Fibroblast of villous mesenchyme (primary cell): ENCODE results near the gene GRIK2. TPM values are rescaled to one million over a fixed set of nuclear protein-coding genes. Genes with fewer than 3 reads are reported as not detected.
"Not testable (repeated sequence)": the region's sequence is repeated elsewhere in the genome, so short reads cannot be mapped to it uniquely, and the experiment has no call there.

ENCODE experiments used
- DNase-seq: peaks from one replicate; pipeline ENCODE4 v3.0.0-alpha.2; 2010; ENCODE audit warnings: low read depth
- H3K4me3 ChIP-seq: 2 replicates; pipeline ENCODE4 v1.5.1; 2011; ENCODE audit warnings: low read depth, mild to moderate bottlenecking, low read length
- CTCF ChIP-seq: IDR thresholded peaks from 2 replicates; pipeline ENCODE4 v1.5.1; 2012; ENCODE audit warnings: low read depth, mild to moderate bottlenecking, low read length; ENCODE audit not compliant: insufficient read depth
- total RNA-seq: library from RNA; depleted of rRNA; stranded (reverse); fragments of >200 nt; gene quantifications from 2 replicates; pipeline ENCODE4 v1.2.3, GENCODE V29; 2012

Gene GRIK2
- 15.1 and 20.6 TPM in 2 replicates for total RNA-seq

DNA sequence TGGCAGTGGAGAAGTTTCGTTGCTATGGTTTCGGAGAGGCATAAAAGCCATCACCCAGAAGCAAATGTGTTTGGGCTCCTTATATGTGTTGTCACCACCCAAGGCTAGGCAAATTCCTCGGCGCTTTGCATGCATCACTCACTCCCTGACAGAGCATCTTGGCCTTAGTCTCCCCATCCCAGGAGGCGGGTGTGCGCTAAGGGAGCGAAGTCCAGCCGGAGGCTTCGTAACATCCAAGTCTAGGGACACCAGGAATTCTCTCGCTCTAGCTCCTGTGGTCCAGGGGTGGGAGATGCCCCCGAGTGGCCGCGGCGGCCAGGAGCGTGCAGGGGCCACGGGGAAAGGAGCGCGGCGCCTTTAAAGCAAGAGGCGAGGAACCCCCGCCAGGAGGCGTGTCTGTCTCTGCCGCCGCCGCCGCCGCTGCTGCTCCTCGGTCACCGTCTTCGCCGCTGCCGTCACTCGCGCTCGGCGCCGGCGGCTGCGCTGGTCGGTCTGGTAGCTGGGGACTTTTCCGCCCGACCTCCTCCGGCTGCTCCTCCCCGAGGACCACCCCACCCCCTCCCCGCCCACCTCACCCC lies at the start of gene GRIK2:
Gene GRIK2 (plus strand): TSS at position 458 of the 578 bp plus-strand sequence.
- peak within 1 kb of the TSS; percentile 56 for H3K4me3 ChIP-seq
- peak; percentile 41 for TF ChIP-seq CTCF
- DNase-seq = peak; percentile 28

DNA sequence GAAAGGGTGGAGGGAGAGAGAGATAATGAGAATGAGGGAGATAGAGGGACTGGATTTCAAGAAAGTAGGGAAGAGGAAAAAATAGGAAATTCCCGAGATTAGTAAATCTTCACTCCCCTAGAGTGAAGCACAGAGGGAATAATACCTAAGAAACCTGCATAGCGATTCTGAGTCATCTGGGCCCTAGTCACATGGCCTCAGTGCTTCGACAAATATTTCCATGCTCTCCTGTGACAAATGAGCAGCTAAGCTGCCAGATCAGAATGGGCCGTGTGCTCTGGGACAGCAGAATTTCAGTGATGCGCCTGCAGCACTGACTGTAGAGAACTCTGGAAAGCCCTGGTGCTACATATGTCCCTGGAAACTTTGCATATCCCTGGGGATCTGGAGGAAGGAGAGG lies 48.6 kb upstream of the GRIK2 start:
- no peak overlapping the region for H3K4me3 ChIP-seq
- TF ChIP-seq CTCF = no peak
- DNase-seq = no peak

DNA sequence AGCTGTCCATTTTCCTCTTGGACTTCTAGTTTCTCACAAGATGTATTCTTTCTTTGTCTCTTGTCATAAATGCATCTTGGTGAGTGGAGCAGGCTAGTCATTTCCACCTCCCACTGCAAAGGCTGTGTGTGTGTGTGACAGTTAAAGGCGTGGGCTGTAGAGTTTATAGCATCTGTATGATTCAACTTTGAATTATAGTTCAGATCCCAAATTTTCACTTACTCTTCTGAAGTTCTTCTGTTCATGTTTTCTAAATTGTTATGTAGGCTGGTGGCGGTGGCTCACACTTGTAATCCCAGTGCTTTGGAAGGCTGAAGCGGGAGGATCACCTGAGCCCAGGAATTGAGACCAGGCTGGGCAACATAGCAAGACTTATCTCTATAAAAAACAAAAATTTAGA lies 44.7 kb upstream of the GRIK2 start:
- no peak for TF ChIP-seq CTCF

GRCh38 chr6:101350631-101351030 lies 42.9 kb upstream of the GRIK2 start:
- not testable (repeated sequence) for DNase-seq, H3K4me3 ChIP-seq

More for the DNA sequence above, 44.7 kb upstream of the GRIK2 start:
- DNase-seq = no peak
- no peak overlapping the region for H3K4me3 ChIP-seq

DNA sequence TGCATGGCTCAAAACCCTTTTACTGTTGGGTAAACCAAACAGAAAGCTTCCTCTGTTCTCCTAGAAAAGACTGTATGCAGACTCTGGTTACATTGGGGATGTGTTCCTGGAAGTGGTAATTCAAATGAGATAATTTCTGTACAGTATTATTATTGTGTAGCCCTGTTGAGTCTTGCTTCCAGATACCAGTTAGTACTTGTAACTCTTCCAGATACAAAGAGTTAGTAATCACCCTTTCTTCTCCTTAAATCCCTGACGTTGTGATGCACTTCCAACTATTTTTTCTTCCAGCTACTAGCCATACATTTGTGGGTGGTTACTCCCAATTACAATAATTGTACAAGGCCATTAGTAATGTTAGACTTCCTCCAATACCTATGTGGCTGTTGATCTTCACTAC lies 42.3 kb upstream of the GRIK2 start:
- no peak for TF ChIP-seq CTCF
- no peak for DNase-seq
- H3K4me3 ChIP-seq = no peak overlapping the region

DNA sequence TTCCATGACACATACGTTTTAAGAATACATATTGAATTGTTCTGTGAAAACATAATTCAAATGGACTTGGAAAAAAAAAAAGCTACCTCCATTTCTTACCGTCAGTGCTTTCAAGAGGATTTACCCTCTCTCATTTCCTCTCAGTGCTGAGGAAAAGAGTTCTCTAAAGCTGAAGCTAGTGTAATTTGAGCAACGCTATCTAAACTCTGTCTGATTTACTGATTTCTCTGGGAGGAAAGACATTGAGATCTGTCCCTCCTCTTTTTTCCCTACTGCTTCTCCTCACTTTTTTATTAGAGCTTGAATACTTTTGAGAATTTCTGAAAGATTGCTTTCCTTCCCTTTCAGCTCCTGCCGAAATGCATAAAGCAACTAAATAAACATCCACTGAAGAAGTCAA lies 41.2 kb upstream of the GRIK2 start:
- DNase-seq = no peak
- no peak for TF ChIP-seq CTCF
- no peak overlapping the region for H3K4me3 ChIP-seq

- no peak overlapping the region for H3K4me3 ChIP-seq
- DNase-seq = no peak
- TF ChIP-seq CTCF = no peak
Measured at GRCh38 chr6:101365181-101365580, 28.3 kb upstream of the GRIK2 start.
